Panc1 (cell line): ENCODE data around the gene KRT77. TPM values are rescaled to one million over a fixed set of nuclear protein-coding genes. Genes with fewer than 3 reads are reported as not detected.

Experiments used
- ATAC-seq: fragments of 200-7000 bp; cut with Tn5 transposase; 2 replicates; pipeline ENCODE4 v1.9.1; 2020; ENCODE audit warnings: mild to moderate bottlenecking, moderate library complexity
- BruUV-seq: library from RNA; stranded (reverse); fragments of 400-500 nt; replicated peaks from 2 replicates; lab custom pipeline; 2021; lab: Mats Ljungman, UMichigan
- CTCF ChIA-PET: fragments of 300-600 bp; sonication (Branson Sonifier 250); formaldehyde crosslinking; loops from one replicate; lab custom pipeline; 2022; ENCODE audit warnings: antibody characterized with exemption; lab: Charles Lee
- POLR2A ChIA-PET: fragments of 300-600 bp; sonication (Branson Sonifier 250); formaldehyde crosslinking; loops from one replicate; lab custom pipeline; 2022; ENCODE audit warnings: antibody characterized with exemption; lab: Charles Lee
- DNase-seq: peaks from one replicate; pipeline ENCODE4 v3.0.0-alpha.2; 2010; ENCODE audit warnings: low read depth, low spot score
- H3K27ac ChIP-seq: 2 replicates; pipeline ENCODE4 v1.5.1; 2011; ENCODE audit warnings: mild to moderate bottlenecking, low read length, inconsistent platforms
- H3K27me3 ChIP-seq: fragments of 200-500 bp; sonication (Bioruptor generic); 2 replicates; pipeline ENCODE4 v1.6.0; 2014; ENCODE audit warnings: low read length, inconsistent platforms; ENCODE audit not compliant: control insufficient read depth, insufficient read depth
- H3K36me3 ChIP-seq: fragments of 200-500 bp; sonication (Bioruptor generic); 2 replicates; pipeline ENCODE4 v1.5.1; 2014; ENCODE audit warnings: inconsistent platforms, mild to moderate bottlenecking, low read length, moderate library complexity; ENCODE audit not compliant: control insufficient read depth, insufficient read depth
- H3K4me1 ChIP-seq: 2 replicates; pipeline ENCODE4 v1.5.1; 2011; ENCODE audit warnings: inconsistent platforms, mild to moderate bottlenecking, low read length, moderate library complexity; ENCODE audit not compliant: control insufficient read depth, insufficient read depth
- H3K4me3 ChIP-seq, 2 experiments: 2 replicates each; pipeline ENCODE4 v1.5.1; 2011 to 2012; ENCODE audit warnings: low read depth in 2 of 2, low read length in 2 of 2, mild to moderate bottlenecking in 2 of 2, inconsistent platforms in 1 of 2, moderate library complexity in 1 of 2
- H3K9me3 ChIP-seq: fragments of 200-500 bp; sonication (Bioruptor generic); 2 replicates; pipeline ENCODE4 v1.5.1; 2014; ENCODE audit warnings: low read depth, mild to moderate bottlenecking, inconsistent platforms, low read length, moderate library complexity; ENCODE audit not compliant: control insufficient read depth, insufficient read depth
- POLR2AphosphoS5 ChIP-seq: IDR thresholded peaks from 2 replicates; pipeline ENCODE4 v1.6.1; 2012; ENCODE audit warnings: mild to moderate bottlenecking, low read depth, low read length, moderate library complexity
- SIN3A ChIP-seq: IDR thresholded peaks from 2 replicates; pipeline ENCODE4 v1.6.1; 2012; ENCODE audit warnings: low read depth, mild to moderate bottlenecking, low read length, moderate library complexity, borderline replicate concordance; ENCODE audit not compliant: insufficient read depth
- TCF7L2 ChIP-seq: IDR thresholded peaks from 2 replicates; pipeline ENCODE4 v1.6.1; 2011; ENCODE audit warnings: mild to moderate bottlenecking, low read depth, low read length, inconsistent platforms
- in situ Hi-C: cut with HindIII; loops from 2 replicates; pipeline ENCODE4 v1.10.0; 2016; ENCODE audit warnings: low sequenced_read_pairs, low pct_unique_long_range_greater_than_20kb
- intact Hi-C: fragments of 100-400 bp; cut with micrococcal nuclease; formaldehyde crosslinking; loops from one replicate; pipeline ENCODE4 v1.10.0; 2022; ENCODE audit not compliant: unreplicated experiment
- total RNA-seq: library from RNA; stranded (reverse); gene quantifications from one replicate; pipeline ENCODE4 v1.2.1, GENCODE V29; 2021; ENCODE audit not compliant: unreplicated experiment
- TF ChIP-seq, protein P1 (sequence below): fragments of 450-650 bp; IDR thresholded peaks from 2 replicates; pipeline ENCODE4 v1.5.1; 2017; ENCODE audit warnings: mild to moderate bottlenecking
- TF ChIP-seq, protein P2 (sequence below), 2 experiments: IDR thresholded peaks; 2 replicates each; pipeline ENCODE4 v1.6.1; 2011 to 2012; ENCODE audit warnings: low read depth in 2 of 2, control low read depth in 1 of 2, low read length in 1 of 2, mild to moderate bottlenecking in 1 of 2, moderate library complexity in 1 of 2; ENCODE audit not compliant: insufficient read depth in 1 of 2

Gene KRT77
- total RNA-seq, 1 experiment from 2014 or later, result not detected

DNA sequence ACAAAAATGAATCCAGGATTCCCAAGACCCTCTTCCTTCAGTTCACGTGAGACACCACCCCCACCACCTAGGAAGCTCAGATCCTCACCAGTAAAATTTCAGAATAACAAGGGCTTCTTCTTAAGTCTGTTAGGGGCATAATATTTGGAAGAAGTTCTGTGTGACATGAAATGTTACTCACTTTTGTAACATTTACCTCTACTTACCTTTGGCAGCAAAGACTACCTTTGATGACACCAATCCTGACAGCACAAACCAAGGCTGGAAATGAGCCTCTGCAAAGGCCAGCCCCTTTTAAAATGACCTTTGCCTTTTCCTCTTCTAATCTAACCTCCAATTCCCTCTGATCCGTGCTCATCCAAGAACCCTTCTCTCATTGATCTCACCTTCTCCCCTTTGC, 19.4 kb upstream of the KRT77 start:
- in situ Hi-C loops (no loop called here), intact Hi-C loops (no loop called here)
- no peaks in the 10 kb centered on the region for H3K9me3 ChIP-seq
- H3K27ac ChIP-seq, result no peak overlapping the region
- no peak for TF ChIP-seq POLR2AphosphoS5
- no peak for TF ChIP-seq SIN3A
- TF ChIP-seq, protein P1, sequence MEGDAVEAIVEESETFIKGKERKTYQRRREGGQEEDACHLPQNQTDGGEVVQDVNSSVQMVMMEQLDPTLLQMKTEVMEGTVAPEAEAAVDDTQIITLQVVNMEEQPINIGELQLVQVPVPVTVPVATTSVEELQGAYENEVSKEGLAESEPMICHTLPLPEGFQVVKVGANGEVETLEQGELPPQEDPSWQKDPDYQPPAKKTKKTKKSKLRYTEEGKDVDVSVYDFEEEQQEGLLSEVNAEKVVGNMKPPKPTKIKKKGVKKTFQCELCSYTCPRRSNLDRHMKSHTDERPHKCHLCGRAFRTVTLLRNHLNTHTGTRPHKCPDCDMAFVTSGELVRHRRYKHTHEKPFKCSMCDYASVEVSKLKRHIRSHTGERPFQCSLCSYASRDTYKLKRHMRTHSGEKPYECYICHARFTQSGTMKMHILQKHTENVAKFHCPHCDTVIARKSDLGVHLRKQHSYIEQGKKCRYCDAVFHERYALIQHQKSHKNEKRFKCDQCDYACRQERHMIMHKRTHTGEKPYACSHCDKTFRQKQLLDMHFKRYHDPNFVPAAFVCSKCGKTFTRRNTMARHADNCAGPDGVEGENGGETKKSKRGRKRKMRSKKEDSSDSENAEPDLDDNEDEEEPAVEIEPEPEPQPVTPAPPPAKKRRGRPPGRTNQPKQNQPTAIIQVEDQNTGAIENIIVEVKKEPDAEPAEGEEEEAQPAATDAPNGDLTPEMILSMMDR, result no peak
- no peak for TF ChIP-seq TCF7L2
- TF ChIP-seq, protein P2, sequence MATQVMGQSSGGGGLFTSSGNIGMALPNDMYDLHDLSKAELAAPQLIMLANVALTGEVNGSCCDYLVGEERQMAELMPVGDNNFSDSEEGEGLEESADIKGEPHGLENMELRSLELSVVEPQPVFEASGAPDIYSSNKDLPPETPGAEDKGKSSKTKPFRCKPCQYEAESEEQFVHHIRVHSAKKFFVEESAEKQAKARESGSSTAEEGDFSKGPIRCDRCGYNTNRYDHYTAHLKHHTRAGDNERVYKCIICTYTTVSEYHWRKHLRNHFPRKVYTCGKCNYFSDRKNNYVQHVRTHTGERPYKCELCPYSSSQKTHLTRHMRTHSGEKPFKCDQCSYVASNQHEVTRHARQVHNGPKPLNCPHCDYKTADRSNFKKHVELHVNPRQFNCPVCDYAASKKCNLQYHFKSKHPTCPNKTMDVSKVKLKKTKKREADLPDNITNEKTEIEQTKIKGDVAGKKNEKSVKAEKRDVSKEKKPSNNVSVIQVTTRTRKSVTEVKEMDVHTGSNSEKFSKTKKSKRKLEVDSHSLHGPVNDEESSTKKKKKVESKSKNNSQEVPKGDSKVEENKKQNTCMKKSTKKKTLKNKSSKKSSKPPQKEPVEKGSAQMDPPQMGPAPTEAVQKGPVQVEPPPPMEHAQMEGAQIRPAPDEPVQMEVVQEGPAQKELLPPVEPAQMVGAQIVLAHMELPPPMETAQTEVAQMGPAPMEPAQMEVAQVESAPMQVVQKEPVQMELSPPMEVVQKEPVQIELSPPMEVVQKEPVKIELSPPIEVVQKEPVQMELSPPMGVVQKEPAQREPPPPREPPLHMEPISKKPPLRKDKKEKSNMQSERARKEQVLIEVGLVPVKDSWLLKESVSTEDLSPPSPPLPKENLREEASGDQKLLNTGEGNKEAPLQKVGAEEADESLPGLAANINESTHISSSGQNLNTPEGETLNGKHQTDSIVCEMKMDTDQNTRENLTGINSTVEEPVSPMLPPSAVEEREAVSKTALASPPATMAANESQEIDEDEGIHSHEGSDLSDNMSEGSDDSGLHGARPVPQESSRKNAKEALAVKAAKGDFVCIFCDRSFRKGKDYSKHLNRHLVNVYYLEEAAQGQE (IDR thresholded peaks at IDR 0.05; ENCODE audit: insufficient read depth in 1 of 2, low read depth in 2 of 2, low read length in 1 of 2), result no peak
- H3K4me3 ChIP-seq, result no peak overlapping the region
- no TSS peak for BruUV-seq
- no peak for DNase-seq
- H3K27me3 ChIP-seq, result peaks cover 2% of the 10 kb centered on the region; the same call in 1 of the 2 replicates
- H3K36me3 ChIP-seq, result no peaks in the 10 kb centered on the region
- POLR2A ChIA-PET, result no interaction called here
- no peaks in the 10 kb centered on the region for H3K4me1 ChIP-seq
- ATAC-seq, result no peak
- CTCF ChIA-PET, result no interaction called here

DNA sequence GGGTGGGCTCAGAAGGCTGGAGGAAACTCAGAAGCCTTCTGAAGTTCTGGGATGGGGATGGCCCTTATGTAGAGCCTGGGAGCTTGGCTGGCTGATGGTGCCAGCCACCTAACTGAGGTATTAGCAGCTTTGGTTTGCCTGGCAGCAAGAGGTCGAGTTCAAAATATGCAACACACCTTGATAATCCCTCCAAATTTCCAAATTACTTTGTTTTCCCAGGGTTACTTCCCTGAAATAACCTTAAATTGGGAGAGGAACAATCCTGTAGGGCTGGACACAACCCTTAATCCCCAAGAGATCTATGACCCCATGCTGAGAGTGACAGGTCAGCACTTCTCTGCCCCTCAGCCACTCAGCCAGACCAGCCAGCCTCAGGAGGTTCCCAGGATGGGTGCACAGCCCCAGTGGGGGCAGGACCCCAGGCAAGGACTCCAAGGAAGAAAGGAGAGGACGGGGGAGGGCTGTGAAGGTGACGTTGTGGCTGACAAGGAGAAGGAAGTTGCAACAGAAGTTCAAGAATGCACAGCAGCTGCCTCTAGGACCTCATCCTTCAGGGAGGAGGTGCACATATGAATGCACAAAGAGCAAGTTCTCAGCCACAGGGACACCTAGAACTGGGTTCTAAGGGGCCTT, 18.6 kb upstream of the KRT77 start:
- intact Hi-C loops (no loop called here), in situ Hi-C loops (no loop called here)
- Histone ChIP-seq H3K27ac (no peak overlapping the region), H3K4me3 (no peak overlapping the region), H3K9me3 (no peaks in the 10 kb centered on the region), H3K36me3 (no peaks in the 10 kb centered on the region), H3K27me3 (peaks cover 2% of the 10 kb centered on the region; the same call in 1 of the 2 replicates), H3K4me1 (no peaks in the 10 kb centered on the region)
- TF ChIP-seq, protein P2 (IDR thresholded peaks at IDR 0.05; ENCODE audit: insufficient read depth in 1 of 2, low read depth in 2 of 2, low read length in 1 of 2), result no peak
- TF ChIP-seq, protein P1, result no peak
- no peak for TF ChIP-seq TCF7L2
- ChIA-PET CTCF (no interaction called here), POLR2A (no interaction called here)
- ATAC-seq, result no peak
- no peak for DNase-seq
- BruUV-seq, result no TSS peak
